ENCODE results near the gene USP8.
"Not testable (repeated sequence)": the region's sequence is repeated elsewhere in the genome, so short reads cannot be mapped to it uniquely, and the experiment has no call there.

The USP8 gene

DNA sequence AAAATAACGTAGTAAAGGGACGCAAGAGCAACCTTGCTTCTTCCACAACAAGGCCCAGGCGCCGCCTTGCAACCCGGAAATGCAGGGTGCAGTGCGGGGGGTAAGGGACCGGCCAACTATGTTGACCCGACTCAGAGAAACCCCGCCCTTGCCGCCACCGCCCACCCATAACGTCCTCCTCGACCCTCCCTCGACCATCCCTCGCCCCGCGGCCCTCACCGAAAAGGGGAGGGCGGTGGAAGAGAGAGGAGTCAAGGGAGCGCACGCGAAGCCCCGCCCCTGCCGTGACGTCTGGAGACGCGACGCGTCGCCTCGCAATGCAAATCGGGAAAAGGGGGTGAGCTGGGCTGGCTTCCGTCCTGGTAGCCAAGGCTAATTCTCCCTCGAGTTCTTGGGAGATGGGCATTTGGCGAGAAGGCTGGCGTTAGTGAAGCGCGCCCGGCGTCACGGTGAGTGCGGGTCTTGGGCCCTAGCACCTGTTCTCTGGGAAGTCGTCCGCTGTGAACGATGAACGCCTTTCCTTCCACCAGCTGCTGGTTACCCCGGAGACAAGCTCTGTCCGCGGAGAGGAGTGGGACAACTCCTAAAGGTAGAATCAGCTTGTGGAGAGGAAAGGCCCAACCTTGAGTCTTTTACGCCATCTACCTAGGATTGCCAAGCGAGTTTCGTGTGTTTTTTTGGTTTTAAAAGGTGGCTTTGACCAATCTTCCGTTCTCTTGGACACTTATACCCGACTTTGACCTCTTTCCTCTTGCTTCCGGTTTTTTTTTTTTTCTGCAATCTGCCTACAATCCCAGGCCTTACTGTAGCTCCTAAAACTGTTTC is at the start of gene USP8:
TSS of gene USP8 (plus strand) at position 340 of the 825 bp plus-strand sequence. CDS start 14,669 bp downstream, outside the sequence.
- Mint-ChIP-seq H3K9me3 (no peaks in the 10 kb centered on the region), H3K27me3 (no peaks in the 10 kb centered on the region), H3K4me3 (peak within 1 kb of the TSS; percentile 97), H3K36me3 (ENCODE audit: insufficient read depth) (peaks cover 19% of the 10 kb centered on the region), H3K27ac (ENCODE audit: low read depth) (peak within 1 kb of the TSS; percentile 99), H3K4me1 (peaks cover 36% of the 10 kb centered on the region)
- DNase-seq (ENCODE audit: low spot score in 2 of 2) = peak; percentile 82 to 91
- ATAC-seq (replicated peaks; ENCODE audit: extremely low read depth, poor library complexity, severe bottlenecking) = peak; percentile 92

DNA sequence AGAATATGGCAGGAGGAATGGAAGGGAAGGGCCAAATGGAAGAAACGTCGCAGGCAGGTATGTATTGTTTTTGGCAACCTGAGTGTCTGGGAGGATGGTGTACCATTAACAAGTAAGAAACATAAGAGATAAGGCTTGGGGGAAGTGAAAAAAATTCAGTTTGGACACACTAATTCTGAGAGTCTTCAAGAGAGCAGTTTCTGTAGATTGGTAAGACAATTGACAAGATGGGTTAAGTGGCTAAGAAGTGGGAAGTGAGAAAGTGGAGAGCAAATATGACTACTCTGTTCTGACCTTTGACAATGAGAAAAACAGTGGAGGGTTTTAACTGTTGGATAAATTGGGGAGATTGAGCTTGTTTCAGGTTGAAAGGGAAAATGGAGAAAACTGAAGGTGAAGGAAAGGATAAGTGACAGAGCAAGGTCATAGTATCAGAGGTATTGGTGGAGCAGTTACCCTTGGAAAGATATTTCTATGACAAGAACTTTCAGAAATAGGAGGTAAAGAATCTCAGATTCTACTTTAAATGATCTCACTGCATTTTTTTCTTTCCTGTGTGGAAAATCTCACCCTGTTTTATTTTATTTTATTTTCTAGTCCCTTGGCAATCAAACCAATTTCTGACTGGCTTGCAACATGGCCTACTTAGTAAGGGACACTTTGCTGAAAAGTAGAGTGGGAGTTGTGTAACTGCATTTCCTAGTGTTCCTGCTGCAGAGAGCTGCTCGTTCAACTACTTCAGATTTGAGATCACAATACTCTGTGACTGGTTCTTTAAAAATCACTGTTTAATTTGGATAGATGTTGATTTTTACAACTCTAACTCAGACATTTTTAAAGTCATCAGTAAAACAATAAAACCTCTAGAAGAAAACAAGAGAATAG is 46.1 kb upstream of the USP8 start:
- no peak for DNase-seq (ENCODE audit: low spot score in 2 of 2)
- no peaks in the 10 kb centered on the region for H3K27me3 Mint-ChIP-seq
- ATAC-seq (replicated peaks; ENCODE audit: extremely low read depth, poor library complexity, severe bottlenecking) = no peak
- no peak overlapping the region for H3K27ac Mint-ChIP-seq (ENCODE audit: low read depth)
- no peaks in the 10 kb centered on the region for H3K36me3 Mint-ChIP-seq (ENCODE audit: insufficient read depth)
- H3K4me1 Mint-ChIP-seq = no peaks in the 10 kb centered on the region
- no peaks in the 10 kb centered on the region for H3K9me3 Mint-ChIP-seq
- H3K4me3 Mint-ChIP-seq = no peak overlapping the region

- H3K4me1 Mint-ChIP-seq = no peaks in the 10 kb centered on the region
- H3K9me3 Mint-ChIP-seq = no peaks in the 10 kb centered on the region
- no peaks in the 10 kb centered on the region for H3K27me3 Mint-ChIP-seq
- no peak overlapping the region for H3K27ac Mint-ChIP-seq (ENCODE audit: low read depth)
- ATAC-seq (replicated peaks; ENCODE audit: extremely low read depth, poor library complexity, severe bottlenecking) = no peak
- H3K4me3 Mint-ChIP-seq = no peak overlapping the region
- DNase-seq (ENCODE audit: low spot score in 2 of 2) = no peak
- no peaks in the 10 kb centered on the region for H3K36me3 Mint-ChIP-seq (ENCODE audit: insufficient read depth)
Observed at GRCh38 chr15:50378776-50379175, 45.4 kb upstream of the USP8 start.

GRCh38 chr15:50379413-50379812 is 44.8 kb upstream of the USP8 start:
- not testable (repeated sequence) for H3K27ac Mint-ChIP-seq (ENCODE audit: low read depth); H3K4me3 Mint-ChIP-seq; H3K4me1 Mint-ChIP-seq; DNase-seq (ENCODE audit: low spot score in 2 of 2); ATAC-seq (replicated peaks; ENCODE audit: extremely low read depth, poor library complexity, severe bottlenecking); H3K27me3 Mint-ChIP-seq; H3K36me3 Mint-ChIP-seq (ENCODE audit: insufficient read depth); H3K9me3 Mint-ChIP-seq

- no peak overlapping the region for H3K27ac Mint-ChIP-seq (ENCODE audit: low read depth)
- H3K27me3 Mint-ChIP-seq = no peaks in the 10 kb centered on the region
- H3K4me3 Mint-ChIP-seq = no peak overlapping the region
- H3K9me3 Mint-ChIP-seq = no peaks in the 10 kb centered on the region
- no peaks in the 10 kb centered on the region for H3K4me1 Mint-ChIP-seq
- no peaks in the 10 kb centered on the region for H3K36me3 Mint-ChIP-seq (ENCODE audit: insufficient read depth)
- DNase-seq (ENCODE audit: low spot score in 2 of 2) (no peak), ATAC-seq (replicated peaks; ENCODE audit: extremely low read depth, poor library complexity, severe bottlenecking) (no peak)
Observed at GRCh38 chr15:50380089-50380488, 44.1 kb upstream of the USP8 start.

DNA sequence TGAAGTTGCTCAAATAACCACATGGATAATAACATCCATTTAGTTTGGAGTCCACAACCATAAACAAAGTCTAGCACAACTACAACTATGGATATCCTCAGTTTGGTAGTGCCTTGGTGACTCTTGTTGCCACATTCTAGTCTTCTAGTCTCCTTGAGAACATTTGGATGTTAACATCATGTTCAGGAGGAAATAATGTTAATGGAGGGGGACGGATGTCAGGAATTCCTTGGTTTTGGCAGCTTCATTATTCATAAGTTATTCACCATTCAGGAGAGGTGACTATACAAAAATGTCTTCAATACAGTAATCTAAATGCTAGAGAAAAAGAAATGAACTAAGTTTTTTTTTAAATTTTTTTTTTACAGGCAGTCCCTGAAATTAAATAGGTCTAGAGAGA is 42.8 kb upstream of the USP8 start:
- ATAC-seq (replicated peaks; ENCODE audit: extremely low read depth, poor library complexity, severe bottlenecking) = no peak
- Mint-ChIP-seq H3K27me3 (no peaks in the 10 kb centered on the region), H3K27ac (ENCODE audit: low read depth) (no peak overlapping the region), H3K4me3 (no peak overlapping the region), H3K4me1 (no peaks in the 10 kb centered on the region), H3K36me3 (ENCODE audit: insufficient read depth) (no peaks in the 10 kb centered on the region), H3K9me3 (no peaks in the 10 kb centered on the region)
- DNase-seq (ENCODE audit: low spot score in 2 of 2) = no peak

DNA sequence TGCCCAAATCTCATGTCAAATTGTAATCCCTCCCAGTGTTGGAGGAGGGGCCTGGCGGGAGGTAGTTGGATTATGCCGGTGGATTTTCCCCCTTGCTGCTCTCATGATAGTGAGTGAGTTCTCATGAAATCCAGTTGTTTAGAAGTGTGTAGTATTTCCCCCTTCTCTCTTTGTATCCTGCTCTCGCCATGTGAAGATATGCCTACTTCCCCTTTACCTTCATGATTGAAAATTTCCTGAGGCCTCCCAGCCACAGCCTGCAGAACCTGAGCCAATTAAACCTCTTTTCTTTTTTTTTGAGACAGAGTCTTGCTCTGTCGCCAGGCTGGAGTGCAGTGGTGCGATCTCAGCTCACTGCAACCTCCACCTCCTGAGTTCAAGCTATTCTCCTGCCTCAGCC is 41.8 kb upstream of the USP8 start:
- DNase-seq (ENCODE audit: low spot score in 2 of 2); H3K4me1 Mint-ChIP-seq; ATAC-seq (replicated peaks; ENCODE audit: extremely low read depth, poor library complexity, severe bottlenecking); H3K27me3 Mint-ChIP-seq; H3K36me3 Mint-ChIP-seq (ENCODE audit: insufficient read depth); H3K4me3 Mint-ChIP-seq; H3K27ac Mint-ChIP-seq (ENCODE audit: low read depth); H3K9me3 Mint-ChIP-seq: not testable (repeated sequence)

GRCh38 chr15:50390554-50391264 is 33.5 kb upstream of the USP8 start:
- Mint-ChIP-seq H3K27me3 (no peaks in the 10 kb centered on the region), H3K4me3 (no peak overlapping the region), H3K27ac (ENCODE audit: low read depth) (no peak overlapping the region), H3K36me3 (ENCODE audit: insufficient read depth) (no peaks in the 10 kb centered on the region), H3K9me3 (no peaks in the 10 kb centered on the region), H3K4me1 (no peaks in the 10 kb centered on the region)
- no peak for ATAC-seq (replicated peaks; ENCODE audit: extremely low read depth, poor library complexity, severe bottlenecking)
- DNase-seq (ENCODE audit: low spot score in 2 of 2) = no peak

- not testable (repeated sequence) for H3K9me3 Mint-ChIP-seq; ATAC-seq (replicated peaks; ENCODE audit: extremely low read depth, poor library complexity, severe bottlenecking); H3K27ac Mint-ChIP-seq (ENCODE audit: low read depth)
Observed at GRCh38 chr15:50391561-50391960, 32.6 kb upstream of the USP8 start.

GRCh38 chr15:50411870-50412269 is 12.3 kb upstream of the USP8 start:
- no peak overlapping the region for H3K4me3 Mint-ChIP-seq
- H3K36me3 Mint-ChIP-seq (ENCODE audit: insufficient read depth) = no peaks in the 10 kb centered on the region
- DNase-seq (ENCODE audit: low spot score in 2 of 2) (no peak), ATAC-seq (replicated peaks; ENCODE audit: extremely low read depth, poor library complexity, severe bottlenecking) (no peak)
- peaks cover 11% of the 10 kb centered on the region for H3K27me3 Mint-ChIP-seq
- no peaks in the 10 kb centered on the region for H3K4me1 Mint-ChIP-seq
- H3K9me3 Mint-ChIP-seq = no peaks in the 10 kb centered on the region
- H3K27ac Mint-ChIP-seq (ENCODE audit: low read depth) = no peak overlapping the region

More at GRCh38 chr15:50391561-50391960, 32.6 kb upstream of the USP8 start:
- not testable (repeated sequence) for H3K36me3 Mint-ChIP-seq (ENCODE audit: insufficient read depth); H3K27me3 Mint-ChIP-seq; H3K4me1 Mint-ChIP-seq; DNase-seq (ENCODE audit: low spot score in 2 of 2); H3K4me3 Mint-ChIP-seq

GRCh38 chr15:50414624-50415023 is 9.6 kb upstream of the USP8 start:
- H3K4me1 Mint-ChIP-seq = no peaks in the 10 kb centered on the region
- H3K9me3 Mint-ChIP-seq = no peaks in the 10 kb centered on the region
- no peak overlapping the region for H3K4me3 Mint-ChIP-seq
- no peak for ATAC-seq (replicated peaks; ENCODE audit: extremely low read depth, poor library complexity, severe bottlenecking)
- H3K27me3 Mint-ChIP-seq = no peaks in the 10 kb centered on the region
- peaks cover 1% of the 10 kb centered on the region for H3K36me3 Mint-ChIP-seq (ENCODE audit: insufficient read depth)
- DNase-seq (ENCODE audit: low spot score in 2 of 2) = no peak
- H3K27ac Mint-ChIP-seq (ENCODE audit: low read depth) = no peak overlapping the region

DNA sequence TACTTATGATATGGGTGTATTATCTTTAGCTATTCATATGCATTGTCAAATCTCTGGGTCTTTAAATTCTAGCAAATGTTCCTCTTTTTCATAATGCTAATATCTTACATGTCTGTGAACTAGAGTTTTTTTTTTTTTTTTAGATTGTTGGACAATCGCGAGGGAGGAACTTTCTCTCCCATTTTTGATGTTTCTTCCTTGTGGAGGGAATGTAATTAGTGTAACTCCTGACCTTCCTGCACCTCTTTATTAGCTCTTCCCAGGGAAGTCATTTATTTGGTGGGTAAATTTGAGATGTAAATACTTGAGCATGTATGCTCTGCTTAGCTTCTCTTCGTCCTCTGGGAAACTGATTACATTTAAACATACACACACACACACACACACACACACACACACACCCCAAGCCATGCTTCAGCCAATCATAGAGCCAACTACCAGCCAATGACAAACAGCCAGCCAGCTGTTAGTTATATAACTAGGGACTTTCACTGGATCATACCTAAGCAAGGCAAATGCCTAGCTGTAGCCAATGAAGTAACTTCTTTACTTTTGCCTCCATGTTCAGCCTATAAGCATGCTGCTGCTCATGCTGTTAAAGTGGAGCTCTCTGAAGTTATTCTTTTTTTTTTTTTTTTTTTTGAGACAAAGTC is 8.3 kb upstream of the USP8 start:
- Mint-ChIP-seq H3K27me3 (no peaks in the 10 kb centered on the region), H3K4me1 (no peaks in the 10 kb centered on the region), H3K9me3 (no peaks in the 10 kb centered on the region), H3K4me3 (no peak overlapping the region), H3K36me3 (ENCODE audit: insufficient read depth) (peaks cover 1% of the 10 kb centered on the region), H3K27ac (ENCODE audit: low read depth) (no peak overlapping the region)
- DNase-seq (ENCODE audit: low spot score in 2 of 2) (no peak), ATAC-seq (replicated peaks; ENCODE audit: extremely low read depth, poor library complexity, severe bottlenecking) (no peak)

All from central memory CD8-positive, alpha-beta T cell (primary cell).